IPS-15b (cell line): ENCODE data around the gene CDK16.

Experiments
- H3K27me3 ChIP-seq: one replicate; pipeline ENCODE4 v1.6.1; 2013; ENCODE audit warnings: low read length; ENCODE audit not compliant: control insufficient read depth, insufficient read depth
- H3K36me3 ChIP-seq: one replicate; pipeline ENCODE4 v1.6.1; 2013; ENCODE audit warnings: low read length; ENCODE audit not compliant: control insufficient read depth, insufficient read depth
- H3K4me1 ChIP-seq: one replicate; pipeline ENCODE4 v1.6.1; 2013; ENCODE audit warnings: mild to moderate bottlenecking, low read length; ENCODE audit not compliant: control insufficient read depth, insufficient read depth
- H3K4me3 ChIP-seq: one replicate; pipeline ENCODE4 v1.5.1; 2013; ENCODE audit warnings: low read depth, low read length
- H3K9ac ChIP-seq: one replicate; pipeline ENCODE4 v1.6.1; 2013; ENCODE audit warnings: low read depth, mild to moderate bottlenecking, low read length
- H3K9me3 ChIP-seq: one replicate; pipeline ENCODE4 v1.6.1; 2013; ENCODE audit warnings: mild to moderate bottlenecking, low read length; ENCODE audit not compliant: control insufficient read depth, insufficient read depth

The CDK16 gene

GRCh38 chrX:47224896-47225290, 6.4 kb downstream of the CDK16 start:
- no peaks in the 10 kb centered on the region for H3K27me3 ChIP-seq
- no peak overlapping the region for H3K9ac ChIP-seq
- H3K4me1 ChIP-seq = peaks cover 10% of the 10 kb centered on the region
- no peak overlapping the region for H3K4me3 ChIP-seq
- no peaks in the 10 kb centered on the region for H3K9me3 ChIP-seq
- peaks cover 67% of the 10 kb centered on the region for H3K36me3 ChIP-seq

GRCh38 chrX:47226071-47226470, 7.6 kb downstream of the CDK16 start:
- H3K36me3 ChIP-seq = peaks cover 61% of the 10 kb centered on the region
- H3K9me3 ChIP-seq = no peaks in the 10 kb centered on the region
- no peak overlapping the region for H3K9ac ChIP-seq
- H3K27me3 ChIP-seq = no peaks in the 10 kb centered on the region
- H3K4me3 ChIP-seq = no peak overlapping the region
- H3K4me1 ChIP-seq = no peaks in the 10 kb centered on the region

- Histone ChIP-seq H3K9me3 (no peaks in the 10 kb centered on the region), H3K4me3 (no peak overlapping the region), H3K9ac (no peak overlapping the region), H3K36me3 (peaks cover 61% of the 10 kb centered on the region), H3K4me1 (no peaks in the 10 kb centered on the region), H3K27me3 (no peaks in the 10 kb centered on the region)
Measured at GRCh38 chrX:47226531-47227333, 8.3 kb downstream of the CDK16 start.

- H3K36me3 ChIP-seq = peaks cover 57% of the 10 kb centered on the region
Measured at GRCh38 chrX:47227334-47227583, 8.8 kb downstream of the CDK16 start.

GRCh38 chrX:47228550-47229270, 10.2 kb downstream of the CDK16 start:
- Histone ChIP-seq H3K9me3 (no peaks in the 10 kb centered on the region), H3K36me3 (peaks cover 48% of the 10 kb centered on the region), H3K4me3 (no peak overlapping the region), H3K4me1 (peaks cover 4% of the 10 kb centered on the region), H3K9ac (no peak overlapping the region), H3K27me3 (no peaks in the 10 kb centered on the region)

More at GRCh38 chrX:47227334-47227583, 8.8 kb downstream of the CDK16 start:
- no peak overlapping the region for H3K9ac ChIP-seq
- H3K27me3 ChIP-seq = no peaks in the 10 kb centered on the region
- no peaks in the 10 kb centered on the region for H3K9me3 ChIP-seq
- H3K4me3 ChIP-seq = no peak overlapping the region
- peaks cover 3% of the 10 kb centered on the region for H3K4me1 ChIP-seq

GRCh38 chrX:47229427-47229826, 10.9 kb downstream of the CDK16 start:
- Histone ChIP-seq H3K9me3 (no peaks in the 10 kb centered on the region), H3K36me3 (peaks cover 41% of the 10 kb centered on the region), H3K9ac (no peak overlapping the region), H3K27me3 (no peaks in the 10 kb centered on the region), H3K4me1 (peaks cover 4% of the 10 kb centered on the region), H3K4me3 (no peak overlapping the region)

- no peaks in the 10 kb centered on the region for H3K9me3 ChIP-seq
- H3K4me3 ChIP-seq = no peak overlapping the region
- H3K4me1 ChIP-seq = peaks cover 4% of the 10 kb centered on the region
- no peaks in the 10 kb centered on the region for H3K27me3 ChIP-seq
- peaks cover 34% of the 10 kb centered on the region for H3K36me3 ChIP-seq
- no peak overlapping the region for H3K9ac ChIP-seq
Measured at GRCh38 chrX:47230136-47230868, 11.8 kb downstream of the CDK16 start.

- Histone ChIP-seq H3K4me1 (peaks cover 4% of the 10 kb centered on the region), H3K9me3 (no peaks in the 10 kb centered on the region), H3K4me3 (no peak overlapping the region), H3K27me3 (no peaks in the 10 kb centered on the region), H3K36me3 (peaks cover 25% of the 10 kb centered on the region), H3K9ac (no peak overlapping the region)
Measured at GRCh38 chrX:47231167-47231566, 12.7 kb downstream of the CDK16 start.

GRCh38 chrX:47232197-47232802, 13.8 kb downstream of the CDK16 start:
- Histone ChIP-seq H3K9ac (peak overlapping the region; percentile 70), H3K9me3 (no peaks in the 10 kb centered on the region), H3K36me3 (peaks cover 14% of the 10 kb centered on the region), H3K27me3 (no peaks in the 10 kb centered on the region), H3K4me1 (peaks cover 4% of the 10 kb centered on the region), H3K4me3 (peak overlapping the region; percentile 62)

- Histone ChIP-seq H3K36me3 (peaks cover 11% of the 10 kb centered on the region), H3K4me1 (peaks cover 4% of the 10 kb centered on the region), H3K9ac (peak within 1 kb of the TSS; percentile 98), H3K9me3 (no peaks in the 10 kb centered on the region), H3K4me3 (peak within 1 kb of the TSS; percentile 62), H3K27me3 (no peaks in the 10 kb centered on the region)
Measured at GRCh38 chrX:47232803-47233332, 14.4 kb downstream of the CDK16 start, which contains the start of gene USP11. Gene USP11 (plus strand): TSS chrX:47233009. CDS start chrX:47233044, 35 bp downstream.

GRCh38 chrX:47233333-47234113, 15.0 kb downstream of the CDK16 start:
- H3K4me3 ChIP-seq = peak overlapping the region; percentile 62
- no peaks in the 10 kb centered on the region for H3K9me3 ChIP-seq
- H3K9ac ChIP-seq = peak overlapping the region; percentile 98
- H3K4me1 ChIP-seq = peaks cover 4% of the 10 kb centered on the region
- H3K27me3 ChIP-seq = no peaks in the 10 kb centered on the region
- H3K36me3 ChIP-seq = peaks cover 6% of the 10 kb centered on the region
